Measurements from ENCODE around the gene ATXN7L1.

DNA sequence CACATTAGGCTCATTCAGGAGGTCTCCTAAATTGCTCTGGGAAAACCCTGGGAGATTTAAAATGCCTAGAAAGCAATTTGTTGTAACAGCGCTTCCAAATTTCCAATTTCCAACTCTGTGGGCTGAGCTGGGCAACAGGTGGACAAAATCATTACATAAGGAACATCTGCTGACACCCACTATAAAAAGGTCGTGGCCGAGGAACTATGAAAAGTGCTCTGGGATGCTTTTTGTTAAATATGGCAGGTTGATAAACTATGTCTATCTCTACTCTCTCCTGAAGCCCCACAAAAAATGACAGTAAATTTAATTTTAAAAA lies 45.1 kb downstream of the ATXN7L1 start:
- TF ChIP-seq, protein P1, sequence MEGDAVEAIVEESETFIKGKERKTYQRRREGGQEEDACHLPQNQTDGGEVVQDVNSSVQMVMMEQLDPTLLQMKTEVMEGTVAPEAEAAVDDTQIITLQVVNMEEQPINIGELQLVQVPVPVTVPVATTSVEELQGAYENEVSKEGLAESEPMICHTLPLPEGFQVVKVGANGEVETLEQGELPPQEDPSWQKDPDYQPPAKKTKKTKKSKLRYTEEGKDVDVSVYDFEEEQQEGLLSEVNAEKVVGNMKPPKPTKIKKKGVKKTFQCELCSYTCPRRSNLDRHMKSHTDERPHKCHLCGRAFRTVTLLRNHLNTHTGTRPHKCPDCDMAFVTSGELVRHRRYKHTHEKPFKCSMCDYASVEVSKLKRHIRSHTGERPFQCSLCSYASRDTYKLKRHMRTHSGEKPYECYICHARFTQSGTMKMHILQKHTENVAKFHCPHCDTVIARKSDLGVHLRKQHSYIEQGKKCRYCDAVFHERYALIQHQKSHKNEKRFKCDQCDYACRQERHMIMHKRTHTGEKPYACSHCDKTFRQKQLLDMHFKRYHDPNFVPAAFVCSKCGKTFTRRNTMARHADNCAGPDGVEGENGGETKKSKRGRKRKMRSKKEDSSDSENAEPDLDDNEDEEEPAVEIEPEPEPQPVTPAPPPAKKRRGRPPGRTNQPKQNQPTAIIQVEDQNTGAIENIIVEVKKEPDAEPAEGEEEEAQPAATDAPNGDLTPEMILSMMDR (IDR thresholded peaks at IDR 0.05): no peak
- no peak for TF ChIP-seq POLR2A (IDR thresholded peaks at IDR 0.05)
